NCI-H748 (cell line): ENCODE results near the gene PAX5.
"Not testable (repeated sequence)": the region's sequence is repeated elsewhere in the genome, so short reads cannot be mapped to it uniquely, and the experiment has no call there.

Experiments used
- DNase-seq: peaks from one replicate; lab custom pipeline; 2025; ENCODE audit not compliant: unreplicated experiment; lab: John Stamatoyannopoulos, UW

Gene PAX5

GRCh38 chr9:36882594-36882993 is 151.5 kb downstream of the PAX5 start:
- DNase-seq: no peak

- DNase-seq: no peak
Measured at GRCh38 chr9:36881743-36882441, 152.2 kb downstream of the PAX5 start.

- DNase-seq: no peak
Measured at GRCh38 chr9:36881316-36881715, 152.8 kb downstream of the PAX5 start.

GRCh38 chr9:36880075-36880474 is 154.0 kb downstream of the PAX5 start:
- DNase-seq: no peak

GRCh38 chr9:36878986-36879982 is 154.8 kb downstream of the PAX5 start:
- no peak for DNase-seq

- no peak for DNase-seq
Measured at GRCh38 chr9:36877239-36877638, 156.8 kb downstream of the PAX5 start.

- no peak for DNase-seq
Measured at GRCh38 chr9:36876056-36876455, 158.0 kb downstream of the PAX5 start.

GRCh38 chr9:36874921-36875320 is 159.1 kb downstream of the PAX5 start:
- DNase-seq: no peak

- DNase-seq: no peak
Measured at GRCh38 chr9:36874261-36874660, 159.8 kb downstream of the PAX5 start.

- peak; percentile 64 for DNase-seq
Measured at GRCh38 chr9:36873247-36873875, 160.7 kb downstream of the PAX5 start.

- DNase-seq: no peak
Measured at GRCh38 chr9:36872641-36873040, 161.4 kb downstream of the PAX5 start.

GRCh38 chr9:36871606-36872005 is 162.5 kb downstream of the PAX5 start:
- DNase-seq: no peak

GRCh38 chr9:36870960-36871359 is 163.1 kb downstream of the PAX5 start:
- peak; percentile 59 for DNase-seq

GRCh38 chr9:36869605-36870004 is 164.5 kb downstream of the PAX5 start:
- not testable (repeated sequence) for DNase-seq

- DNase-seq: peak; percentile 27
Measured at GRCh38 chr9:36868586-36869282, 165.3 kb downstream of the PAX5 start.

GRCh38 chr9:36867672-36868471 is 166.2 kb downstream of the PAX5 start:
- DNase-seq: peak; percentile 96

- DNase-seq: peak; percentile 58
Measured at GRCh38 chr9:36867241-36867640, 166.8 kb downstream of the PAX5 start.

- DNase-seq: no peak
Measured at GRCh38 chr9:36866840-36867239, 167.2 kb downstream of the PAX5 start.

GRCh38 chr9:36865731-36866635 is 168.1 kb downstream of the PAX5 start:
- no peak for DNase-seq
